Stimulated activated effector memory CD8-positive, alpha-beta T cell treated with anti-CD3 and anti-CD28 coated beads, Interleukin-12 subunit alpha, Interleukin-12 subunit beta, amount 100 ng/mL, for 72 hours (primary cell): ENCODE measurements around the gene NDUFV1.
"Not testable (repeated sequence)": the region's sequence is repeated elsewhere in the genome, so short reads cannot be mapped to it uniquely, and the experiment has no call there.

Experiments
- ATAC-seq: fragments of 150-1000 bp; cut with Tn5 transposase; 2 replicates; pipeline ENCODE4 v1.10.0; 2021
- DNase-seq, 2 donors: peaks; one replicate each; pipeline ENCODE4 v3.0.0; 2021 to 2022; ENCODE audit warnings: low spot score in 2 of 2
- H3K27ac Mint-ChIP-seq: one replicate; pipeline ENCODE4 v1.8.0; 2022; ENCODE audit warnings: mild to moderate bottlenecking, mixed read lengths
- H3K36me3 Mint-ChIP-seq: one replicate; pipeline ENCODE4 v1.8.0; 2022; ENCODE audit warnings: mild to moderate bottlenecking, mixed read lengths
- H3K4me1 Mint-ChIP-seq: one replicate; pipeline ENCODE4 v1.8.0; 2022; ENCODE audit warnings: mixed read lengths
- H3K4me3 Mint-ChIP-seq: one replicate; pipeline ENCODE4 v1.8.0; 2022; ENCODE audit warnings: mild to moderate bottlenecking, mixed read lengths
- H3K9me3 Mint-ChIP-seq: one replicate; pipeline ENCODE4 v1.8.0; 2022; ENCODE audit warnings: mixed read lengths

The NDUFV1 gene

GRCh38 chr11:67583247-67584204, 23.2 kb upstream of the NDUFV1 start, which contains the start of gene GSTP1:
GSTP1 (plus strand) TSS chr11:67583812; CDS start chr11:67583844, 32 bp downstream.
- Mint-ChIP-seq H3K4me3 (peak within 1 kb of the TSS; percentile 82), H3K9me3 (peaks cover 6% of the 10 kb centered on the region), H3K36me3 (peaks cover 31% of the 10 kb centered on the region), H3K27ac (peak within 1 kb of the TSS; percentile 91), H3K4me1 (peaks cover 69% of the 10 kb centered on the region)
- peak; percentile 76 to 93 for DNase-seq
- ATAC-seq: peak; percentile 94

- H3K27ac Mint-ChIP-seq: peak overlapping the region; percentile 91
- H3K36me3 Mint-ChIP-seq: peaks cover 31% of the 10 kb centered on the region
- peak; percentile 2 for ATAC-seq
- peak in 1 of 2 donors; percentile 66 for DNase-seq
- H3K9me3 Mint-ChIP-seq: peaks cover 6% of the 10 kb centered on the region
- peaks cover 65% of the 10 kb centered on the region for H3K4me1 Mint-ChIP-seq
- peak overlapping the region; percentile 82 for H3K4me3 Mint-ChIP-seq
Measured at GRCh38 chr11:67584205-67584880, 22.4 kb upstream of the NDUFV1 start.

- Mint-ChIP-seq H3K4me1 (peaks cover 57% of the 10 kb centered on the region), H3K9me3 (peaks cover 6% of the 10 kb centered on the region), H3K27ac (peak overlapping the region; percentile 91), H3K4me3 (peak overlapping the region; percentile 82), H3K36me3 (peaks cover 31% of the 10 kb centered on the region)
- no peak for DNase-seq
- no peak for ATAC-seq
Measured at GRCh38 chr11:67584881-67585873, 21.6 kb upstream of the NDUFV1 start.

- Mint-ChIP-seq H3K27ac (peak overlapping the region; percentile 91), H3K9me3 (peaks cover 6% of the 10 kb centered on the region), H3K4me1 (peaks cover 52% of the 10 kb centered on the region), H3K36me3 (peaks cover 31% of the 10 kb centered on the region), H3K4me3 (peak overlapping the region; percentile 82)
- ATAC-seq (no peak), DNase-seq (no peak)
Measured at GRCh38 chr11:67585911-67586310, 20.8 kb upstream of the NDUFV1 start.

GRCh38 chr11:67586568-67587250, 20.0 kb upstream of the NDUFV1 start:
- peak overlapping the region; percentile 91 for H3K27ac Mint-ChIP-seq
- H3K36me3 Mint-ChIP-seq: peaks cover 31% of the 10 kb centered on the region
- ATAC-seq (no peak), DNase-seq (no peak)
- peaks cover 52% of the 10 kb centered on the region for H3K4me1 Mint-ChIP-seq
- peaks cover 6% of the 10 kb centered on the region for H3K9me3 Mint-ChIP-seq
- no peak overlapping the region for H3K4me3 Mint-ChIP-seq

GRCh38 chr11:67588136-67588503, 18.6 kb upstream of the NDUFV1 start:
- Mint-ChIP-seq H3K27ac (peak overlapping the region; percentile 91), H3K9me3 (peaks cover 6% of the 10 kb centered on the region), H3K4me3 (no peak overlapping the region), H3K4me1 (peaks cover 41% of the 10 kb centered on the region), H3K36me3 (peaks cover 31% of the 10 kb centered on the region)
- DNase-seq (no peak), ATAC-seq (no peak)

- ATAC-seq, DNase-seq, H3K4me3 Mint-ChIP-seq, H3K9me3 Mint-ChIP-seq: not testable (repeated sequence)
- Mint-ChIP-seq H3K27ac (peak overlapping the region; percentile 63), H3K4me1 (peaks cover 36% of the 10 kb centered on the region), H3K36me3 (peaks cover 31% of the 10 kb centered on the region)
Measured at GRCh38 chr11:67588899-67589415, 17.8 kb upstream of the NDUFV1 start.

GRCh38 chr11:67592880-67593564, 13.7 kb upstream of the NDUFV1 start:
- no peak overlapping the region for H3K4me3 Mint-ChIP-seq
- no peak for ATAC-seq
- peaks cover 2% of the 10 kb centered on the region for H3K4me1 Mint-ChIP-seq
- H3K27ac Mint-ChIP-seq: peak overlapping the region; percentile 30
- H3K9me3 Mint-ChIP-seq: no peaks in the 10 kb centered on the region
- no peak for DNase-seq
- no peaks in the 10 kb centered on the region for H3K36me3 Mint-ChIP-seq

- Mint-ChIP-seq H3K9me3 (no peaks in the 10 kb centered on the region), H3K4me3 (no peak overlapping the region), H3K27ac (peak overlapping the region; percentile 52), H3K36me3 (no peaks in the 10 kb centered on the region), H3K4me1 (no peaks in the 10 kb centered on the region)
- no peak for ATAC-seq
- DNase-seq: no peak
Measured at GRCh38 chr11:67593565-67593905, 13.2 kb upstream of the NDUFV1 start.

- DNase-seq: no peak
- Mint-ChIP-seq H3K27ac (no peak overlapping the region), H3K4me1 (peaks cover 2% of the 10 kb centered on the region), H3K36me3 (no peaks in the 10 kb centered on the region), H3K4me3 (no peak overlapping the region), H3K9me3 (no peaks in the 10 kb centered on the region)
- ATAC-seq: no peak
Measured at GRCh38 chr11:67594480-67594879, 12.3 kb upstream of the NDUFV1 start.

GRCh38 chr11:67596753-67597300, 9.9 kb upstream of the NDUFV1 start:
- no peak for ATAC-seq
- Mint-ChIP-seq H3K9me3 (no peaks in the 10 kb centered on the region), H3K36me3 (no peaks in the 10 kb centered on the region), H3K4me1 (peaks cover 17% of the 10 kb centered on the region), H3K27ac (no peak overlapping the region), H3K4me3 (no peak overlapping the region)
- DNase-seq: no peak

- H3K4me1 Mint-ChIP-seq: peaks cover 17% of the 10 kb centered on the region
- H3K9me3 Mint-ChIP-seq, DNase-seq, H3K36me3 Mint-ChIP-seq, H3K4me3 Mint-ChIP-seq, H3K27ac Mint-ChIP-seq, ATAC-seq: not testable (repeated sequence)
Measured at GRCh38 chr11:67597458-67597857, 9.3 kb upstream of the NDUFV1 start.

- peaks cover 17% of the 10 kb centered on the region for H3K4me1 Mint-ChIP-seq
- DNase-seq, H3K36me3 Mint-ChIP-seq, ATAC-seq, H3K27ac Mint-ChIP-seq, H3K4me3 Mint-ChIP-seq, H3K9me3 Mint-ChIP-seq: not testable (repeated sequence)
Measured at GRCh38 chr11:67597963-67598362, 8.8 kb upstream of the NDUFV1 start.
